MCF 10A (cell line): Measurements from ENCODE around the gene ESRRB. TPM values are rescaled to one million over a fixed set of nuclear protein-coding genes. Genes with fewer than 3 reads are reported as not detected.

Experiments
- BruUV-seq: library from RNA; stranded (reverse); fragments of 400-500 nt; replicated peaks from 2 replicates; lab custom pipeline; 2021; lab: Mats Ljungman, UMichigan
- CTCF ChIA-PET: fragments of 300-600 bp; sonication (Branson Sonifier 250); formaldehyde crosslinking; extraction: SDS; loops from one replicate; lab custom pipeline; 2021; ENCODE audit warnings: antibody characterized with exemption, inconsistent platforms; lab: Yijun Ruan, JAX
- POLR2A ChIA-PET: fragments of 300-600, 350-650 bp; sonication (Branson Sonifier 250); formaldehyde crosslinking; extraction: SDS; loops from one replicate; lab custom pipeline; 2020; ENCODE audit warnings: antibody characterized with exemption, inconsistent platforms; lab: Yijun Ruan, JAX
- DNase-seq: peaks from one replicate; pipeline ENCODE4 v3.0.0-alpha.2; 2018; ENCODE audit not compliant: unreplicated experiment
- H3K27ac Mint-ChIP-seq: one replicate; pipeline ENCODE4 v1.8.0; 2022; ENCODE audit warnings: mild to moderate bottlenecking, low read depth, mixed read lengths; ENCODE audit not compliant: unreplicated experiment
- H3K27me3 Mint-ChIP-seq: one replicate; pipeline ENCODE4 v1.8.0; 2022; ENCODE audit warnings: mixed read lengths; ENCODE audit not compliant: insufficient read depth, unreplicated experiment
- H3K36me3 Mint-ChIP-seq: one replicate; pipeline ENCODE4 v1.8.0; 2022; ENCODE audit warnings: mild to moderate bottlenecking, moderate library complexity, mixed read lengths; ENCODE audit not compliant: insufficient read depth, unreplicated experiment
- H3K4me1 Mint-ChIP-seq: one replicate; pipeline ENCODE4 v1.8.0; 2022; ENCODE audit warnings: mixed read lengths; ENCODE audit not compliant: insufficient read depth, unreplicated experiment
- H3K4me3 Mint-ChIP-seq: one replicate; pipeline ENCODE4 v1.8.0; 2022; ENCODE audit warnings: mild to moderate bottlenecking, moderate library complexity, mixed read lengths; ENCODE audit not compliant: unreplicated experiment
- H3K9me3 Mint-ChIP-seq: one replicate; pipeline ENCODE4 v1.8.0; 2022; ENCODE audit warnings: mixed read lengths; ENCODE audit not compliant: unreplicated experiment
- intact Hi-C: fragments of 100-400 bp; cut with micrococcal nuclease; formaldehyde crosslinking; loops from 2 replicates; pipeline ENCODE4 v1.14.1; 2022
- total RNA-seq: library from RNA; stranded (reverse); gene quantifications from 2 replicates; pipeline ENCODE4 v1.2.3, GENCODE V29; 2022
- TF ChIP-seq, protein P1 (sequence below): fragments of 200-600 bp; IDR thresholded peaks from one replicate; pipeline ENCODE4 v1.8.0; 2022; ENCODE audit warnings: antibody characterized with exemption, mild to moderate bottlenecking; ENCODE audit not compliant: unreplicated experiment

The ESRRB gene
- total RNA-seq, 1 experiment from 2014 or later: 0.23 TPM

DNA sequence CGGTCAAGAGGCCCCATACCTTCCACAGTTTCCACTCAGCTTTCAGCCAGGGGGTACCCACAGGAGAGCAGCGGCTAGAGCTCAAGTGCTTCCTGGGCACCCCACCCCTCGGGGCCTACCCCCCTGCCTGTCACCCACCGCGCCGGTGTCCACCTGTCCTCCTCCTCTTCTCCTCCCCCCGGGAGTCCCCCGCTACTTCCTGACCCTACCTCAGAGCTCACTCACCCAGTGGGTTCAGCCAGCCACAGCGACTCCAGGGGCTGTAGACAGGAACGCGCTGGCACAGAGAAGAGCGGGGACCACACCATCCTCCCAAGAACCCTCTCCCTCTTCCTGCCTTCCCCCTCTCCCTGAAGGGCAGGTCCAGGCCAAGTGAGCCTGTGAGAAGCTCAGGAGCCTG is 123.0 kb downstream of the ESRRB start:
- peaks cover 11% of the 10 kb centered on the region for H3K27me3 Mint-ChIP-seq
- TF ChIP-seq, protein P1, sequence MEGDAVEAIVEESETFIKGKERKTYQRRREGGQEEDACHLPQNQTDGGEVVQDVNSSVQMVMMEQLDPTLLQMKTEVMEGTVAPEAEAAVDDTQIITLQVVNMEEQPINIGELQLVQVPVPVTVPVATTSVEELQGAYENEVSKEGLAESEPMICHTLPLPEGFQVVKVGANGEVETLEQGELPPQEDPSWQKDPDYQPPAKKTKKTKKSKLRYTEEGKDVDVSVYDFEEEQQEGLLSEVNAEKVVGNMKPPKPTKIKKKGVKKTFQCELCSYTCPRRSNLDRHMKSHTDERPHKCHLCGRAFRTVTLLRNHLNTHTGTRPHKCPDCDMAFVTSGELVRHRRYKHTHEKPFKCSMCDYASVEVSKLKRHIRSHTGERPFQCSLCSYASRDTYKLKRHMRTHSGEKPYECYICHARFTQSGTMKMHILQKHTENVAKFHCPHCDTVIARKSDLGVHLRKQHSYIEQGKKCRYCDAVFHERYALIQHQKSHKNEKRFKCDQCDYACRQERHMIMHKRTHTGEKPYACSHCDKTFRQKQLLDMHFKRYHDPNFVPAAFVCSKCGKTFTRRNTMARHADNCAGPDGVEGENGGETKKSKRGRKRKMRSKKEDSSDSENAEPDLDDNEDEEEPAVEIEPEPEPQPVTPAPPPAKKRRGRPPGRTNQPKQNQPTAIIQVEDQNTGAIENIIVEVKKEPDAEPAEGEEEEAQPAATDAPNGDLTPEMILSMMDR: no peak
- ChIA-PET POLR2A (no interaction called here), CTCF (interaction anchor here (0.7 kb wide), 1 partner anchor 140 kb away, joined by 3 read pairs; no protein-coding TSS in a partner anchor)
- H3K4me1 Mint-ChIP-seq: no peaks in the 10 kb centered on the region
- H3K27ac Mint-ChIP-seq: no peak overlapping the region
- intact Hi-C loops: no loop called here
- no TSS peak for BruUV-seq
- DNase-seq: no peak
- H3K9me3 Mint-ChIP-seq: no peaks in the 10 kb centered on the region
- no peak overlapping the region for H3K4me3 Mint-ChIP-seq
- no peaks in the 10 kb centered on the region for H3K36me3 Mint-ChIP-seq

DNA sequence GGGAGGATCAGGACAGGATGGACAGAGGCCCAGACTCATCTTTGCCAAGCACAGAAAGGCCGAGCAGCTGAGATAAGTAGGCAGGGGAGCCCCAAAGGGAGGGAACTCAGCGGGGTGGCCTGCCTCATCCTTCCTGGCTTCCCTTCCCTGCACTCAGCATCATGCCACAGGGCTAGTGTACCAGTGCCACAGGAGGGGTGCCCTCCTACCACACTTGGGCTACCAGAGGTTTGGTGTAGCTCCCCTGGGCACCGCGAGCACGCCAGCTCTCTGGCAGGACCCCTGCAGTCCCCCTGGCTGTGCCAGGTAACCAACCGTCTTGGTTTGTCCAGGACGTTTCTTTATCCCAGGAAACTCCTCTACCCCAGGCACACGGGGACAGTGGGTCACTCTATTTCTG is 123.5 kb downstream of the ESRRB start:
- Mint-ChIP-seq H3K9me3 (no peaks in the 10 kb centered on the region), H3K36me3 (no peaks in the 10 kb centered on the region), H3K4me1 (no peaks in the 10 kb centered on the region), H3K4me3 (no peak overlapping the region), H3K27ac (no peak overlapping the region), H3K27me3 (peaks cover 11% of the 10 kb centered on the region)
- ChIA-PET POLR2A (no interaction called here), CTCF (interaction anchor here (0.7 kb wide), 1 partner anchor 140 kb away, joined by 3 read pairs; no protein-coding TSS in a partner anchor)
- intact Hi-C loops: no loop called here
- TF ChIP-seq, protein P1: no peak
- BruUV-seq: no TSS peak
- no peak for DNase-seq

DNA sequence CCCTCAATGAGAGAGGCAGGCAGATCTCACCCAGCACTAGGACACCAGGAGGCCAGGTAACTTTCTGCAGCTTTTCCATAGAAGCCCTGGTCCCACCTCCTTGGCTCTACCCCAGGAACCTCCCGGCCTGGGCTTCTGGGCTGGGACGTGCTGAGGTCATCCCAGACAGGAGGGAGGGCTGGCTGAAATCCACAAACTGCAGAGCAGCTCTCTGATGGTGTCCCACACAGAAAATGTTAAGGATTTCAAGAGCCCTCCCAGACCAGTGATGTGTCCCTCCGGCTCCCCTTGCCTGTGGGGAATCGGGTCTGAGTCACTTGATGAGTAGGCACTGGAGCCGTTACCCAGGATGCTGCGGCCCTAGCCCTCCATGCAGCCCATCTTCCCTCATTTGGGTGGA is 124.1 kb downstream of the ESRRB start:
- peaks cover 11% of the 10 kb centered on the region for H3K27me3 Mint-ChIP-seq
- no peak overlapping the region for H3K27ac Mint-ChIP-seq
- ChIA-PET POLR2A (no interaction called here), CTCF (no interaction called here)
- no peaks in the 10 kb centered on the region for H3K36me3 Mint-ChIP-seq
- intact Hi-C loops: no loop called here
- no TSS peak for BruUV-seq
- H3K4me1 Mint-ChIP-seq: no peaks in the 10 kb centered on the region
- DNase-seq: peak; percentile 40
- no peaks in the 10 kb centered on the region for H3K9me3 Mint-ChIP-seq
- TF ChIP-seq, protein P1: no peak
- H3K4me3 Mint-ChIP-seq: no peak overlapping the region

DNA sequence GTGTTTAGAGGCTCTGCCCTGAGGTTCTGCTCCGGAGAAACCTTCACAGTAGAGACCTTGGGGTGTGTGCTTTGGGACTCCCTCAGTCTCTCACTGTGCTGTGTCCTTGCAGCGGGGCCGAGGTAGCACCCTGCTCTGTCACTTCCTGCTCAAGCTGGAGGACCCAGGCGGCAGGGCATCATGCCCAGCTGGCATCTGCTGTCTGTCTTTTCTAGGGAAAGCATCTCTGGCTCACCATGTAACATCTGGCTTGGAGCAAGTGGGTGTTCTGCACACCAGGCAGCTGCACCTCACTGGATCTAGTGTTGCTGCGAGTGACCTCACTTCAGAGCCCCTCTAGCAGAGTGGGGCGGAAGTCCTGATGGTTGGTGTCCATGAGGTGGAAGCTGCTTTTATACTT is 124.5 kb downstream of the ESRRB start:
- DNase-seq: no peak
- intact Hi-C loops: no loop called here
- H3K36me3 Mint-ChIP-seq: no peaks in the 10 kb centered on the region
- no peaks in the 10 kb centered on the region for H3K4me1 Mint-ChIP-seq
- no peaks in the 10 kb centered on the region for H3K9me3 Mint-ChIP-seq
- CTCF ChIA-PET: interaction anchor here (1.6 kb wide), 1 partner anchor 147 kb away, joined by 5 read pairs; no protein-coding TSS in a partner anchor
- H3K4me3 Mint-ChIP-seq: no peak overlapping the region
- no TSS peak for BruUV-seq
- H3K27me3 Mint-ChIP-seq: peaks cover 11% of the 10 kb centered on the region
- TF ChIP-seq, protein P1: no peak
- H3K27ac Mint-ChIP-seq: no peak overlapping the region
- POLR2A ChIA-PET: no interaction called here
